ENCODE data around the gene SH3TC1. TPM values are rescaled to one million over a fixed set of nuclear protein-coding genes. Genes with fewer than 3 reads are reported as not detected.

SH3TC1 gene
- total and polyA plus RNA-seq, 10 donors = 23.3 to 157 (median 62.0) TPM

- H3K27me3 ChIP-seq (replicated peaks in 1 of 7) = peaks cover 0 to 76% (median 19%) of the 10 kb centered on the region in 7 donors
- peak overlapping the region in 1 of 8 donors; percentile 9 for H3K27ac ChIP-seq
- H3K9me3 ChIP-seq = no peaks in the 10 kb centered on the region
- peaks cover 11 to 72% (median 42%) of the 10 kb centered on the region in 6 donors for H3K4me1 ChIP-seq
- H3K36me3 ChIP-seq = no peaks in the 10 kb centered on the region
- 84 to 93% (median 89%) methylated on average over 21 of the region's 21 CpGs for WGBS, 5 donors
- no peak for DNase-seq
- intact Hi-C loops (cut with DNase I; ENCODE audit: low total_unique reads) = no loop called here
- no peak overlapping the region for H3K4me3 ChIP-seq
- TF ChIP-seq CTCF (IDR thresholded peaks at IDR 0.05 in 8 of 11, conservative IDR thresholded peaks at IDR 0.05 in 3 of 11) = no peak
- no peak for TF ChIP-seq POLR2AphosphoS5 (IDR thresholded peaks at IDR 0.05)
- TF ChIP-seq POLR2A (IDR thresholded peaks at IDR 0.05) = no peak
Measured at GRCh38 chr4:8274066-8274652, 75.1 kb downstream of the SH3TC1 start.

GRCh38 chr4:8274765-8275547 lies 75.9 kb downstream of the SH3TC1 start:
- Histone ChIP-seq H3K4me3 (no peak overlapping the region), H3K36me3 (no peaks in the 10 kb centered on the region), H3K27me3 (replicated peaks in 1 of 7) (peaks cover 0 to 75% (median 13%) of the 10 kb centered on the region in 7 donors), H3K4me1 (peaks cover 11 to 71% (median 38%) of the 10 kb centered on the region in 6 donors), H3K9me3 (no peaks in the 10 kb centered on the region), H3K27ac (peak overlapping the region in 1 of 8 donors; percentile 9)
- DNase-seq = no peak
- TF ChIP-seq POLR2A (IDR thresholded peaks at IDR 0.05) (no peak), POLR2AphosphoS5 (IDR thresholded peaks at IDR 0.05) (peak; percentile 33 to 77 (median 73)), CTCF (IDR thresholded peaks at IDR 0.05 in 8 of 11, conservative IDR thresholded peaks at IDR 0.05 in 3 of 11) (peak in 2 of 11 experiments; percentile 28 to 50)
- 52 to 65% (median 62%) methylated on average over 8 to 19 of the region's 19 CpGs for WGBS, 5 donors
- intact Hi-C loops (cut with DNase I; ENCODE audit: low total_unique reads) = no loop called here

- Histone ChIP-seq H3K27me3 (replicated peaks in 1 of 7) (peaks cover 0 to 74% (median 7%) of the 10 kb centered on the region in 7 donors), H3K9me3 (no peaks in the 10 kb centered on the region), H3K36me3 (no peaks in the 10 kb centered on the region), H3K27ac (no peak overlapping the region), H3K4me3 (no peak overlapping the region), H3K4me1 (peaks cover 11 to 65% (median 32%) of the 10 kb centered on the region in 6 donors)
- DNase-seq = no peak
- intact Hi-C loops (cut with DNase I; ENCODE audit: low total_unique reads) = no loop called here
- 43 to 87% (median 58%) methylated on average over 1 to 4 of the region's 4 CpGs for WGBS, 5 donors
- TF ChIP-seq CTCF (IDR thresholded peaks at IDR 0.05 in 8 of 11, conservative IDR thresholded peaks at IDR 0.05 in 3 of 11) = no peak
- no peak for TF ChIP-seq POLR2A (IDR thresholded peaks at IDR 0.05)
- TF ChIP-seq POLR2AphosphoS5 (IDR thresholded peaks at IDR 0.05) = no peak
Measured at GRCh38 chr4:8275548-8275910, 76.4 kb downstream of the SH3TC1 start.
